Pons (tissue), 1 donor: ENCODE results near the gene MTO1.
"Not testable (repeated sequence)": the region's sequence is repeated elsewhere in the genome, so short reads cannot be mapped to it uniquely, and the experiment has no call there.

ENCODE experiments used
- DNase-seq: peaks from one replicate; pipeline ENCODE4 v3.0.0-alpha.2; 2016; ENCODE audit warnings: low spot score

Gene MTO1

DNA sequence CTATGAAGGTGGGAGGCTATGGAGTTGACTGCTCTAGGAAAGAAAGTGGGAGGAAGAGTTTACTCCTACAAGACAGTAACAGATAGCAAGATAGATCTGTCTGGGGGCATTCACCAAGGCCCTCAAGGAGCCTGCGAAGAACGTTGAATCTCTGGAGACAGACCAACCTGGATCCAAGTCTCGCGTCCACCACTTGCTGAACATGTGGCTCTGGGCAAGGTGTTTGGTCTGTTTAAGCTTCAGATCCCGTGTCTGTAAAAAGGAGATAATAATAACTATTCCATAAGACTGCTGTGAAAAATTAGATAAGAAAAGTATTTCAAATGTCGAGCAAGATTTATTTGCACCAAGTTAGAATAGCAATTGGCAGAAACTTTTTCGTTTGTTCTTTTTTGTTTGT, 67.4 kb downstream of the MTO1 start:
- DNase-seq = no peak

DNA sequence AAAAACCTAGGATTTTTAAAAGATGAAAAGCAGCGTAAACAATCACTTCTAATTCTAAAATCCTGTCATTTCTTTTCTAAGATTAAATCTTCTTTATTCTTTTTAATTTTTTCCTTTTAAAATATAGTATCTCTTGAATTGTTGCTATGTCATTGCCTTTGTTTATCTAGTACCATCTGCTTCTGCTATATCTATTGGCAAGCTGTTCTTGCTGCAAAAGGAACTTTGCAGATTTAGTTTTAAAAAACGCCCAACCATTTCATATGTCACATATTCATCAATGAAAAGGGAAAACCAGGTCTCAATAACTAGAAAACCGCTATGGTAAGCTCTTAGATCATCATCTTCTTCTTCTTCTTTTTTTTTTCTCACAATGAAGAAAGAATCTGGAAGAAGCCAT, 70.8 kb downstream of the MTO1 start:
- no peak for DNase-seq

DNA sequence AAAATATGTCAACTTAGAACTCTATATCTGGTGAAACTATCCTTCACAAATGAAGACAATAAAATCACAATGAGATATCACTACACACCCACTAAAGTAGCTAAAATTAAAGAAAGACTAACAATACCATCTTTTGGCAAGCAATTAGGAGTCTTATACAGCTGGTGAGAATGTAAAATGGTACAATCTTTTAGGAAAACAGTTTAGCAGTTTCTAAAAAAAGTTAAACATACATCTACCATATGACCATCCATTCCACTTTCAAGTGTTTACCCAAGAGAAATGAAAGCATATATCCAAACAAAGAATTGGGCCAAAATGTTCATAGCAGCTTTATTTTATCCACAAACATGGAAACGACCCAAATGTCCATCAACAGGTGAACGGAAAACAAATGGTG, 73.1 kb downstream of the MTO1 start:
- no peak for DNase-seq

DNA sequence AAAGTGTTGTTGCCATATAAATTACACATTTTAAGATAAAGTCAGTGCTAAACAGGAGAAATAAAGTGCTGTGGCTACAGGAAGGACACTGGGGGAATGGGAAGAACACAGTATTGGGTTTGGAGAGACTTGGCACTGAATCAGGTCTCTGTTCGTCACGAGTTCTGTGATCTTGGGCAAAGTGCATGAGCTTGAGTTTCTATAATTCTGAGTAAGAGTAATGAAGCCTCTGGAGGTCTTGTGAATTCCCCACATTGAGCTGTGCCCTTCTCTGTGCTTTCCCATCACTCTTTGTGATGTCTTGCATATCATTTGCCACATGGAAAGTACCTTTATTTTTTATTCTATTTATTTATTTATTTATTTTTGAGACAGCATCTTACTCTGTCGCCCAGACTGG, 76.1 kb downstream of the MTO1 start:
- no peak for DNase-seq

DNA sequence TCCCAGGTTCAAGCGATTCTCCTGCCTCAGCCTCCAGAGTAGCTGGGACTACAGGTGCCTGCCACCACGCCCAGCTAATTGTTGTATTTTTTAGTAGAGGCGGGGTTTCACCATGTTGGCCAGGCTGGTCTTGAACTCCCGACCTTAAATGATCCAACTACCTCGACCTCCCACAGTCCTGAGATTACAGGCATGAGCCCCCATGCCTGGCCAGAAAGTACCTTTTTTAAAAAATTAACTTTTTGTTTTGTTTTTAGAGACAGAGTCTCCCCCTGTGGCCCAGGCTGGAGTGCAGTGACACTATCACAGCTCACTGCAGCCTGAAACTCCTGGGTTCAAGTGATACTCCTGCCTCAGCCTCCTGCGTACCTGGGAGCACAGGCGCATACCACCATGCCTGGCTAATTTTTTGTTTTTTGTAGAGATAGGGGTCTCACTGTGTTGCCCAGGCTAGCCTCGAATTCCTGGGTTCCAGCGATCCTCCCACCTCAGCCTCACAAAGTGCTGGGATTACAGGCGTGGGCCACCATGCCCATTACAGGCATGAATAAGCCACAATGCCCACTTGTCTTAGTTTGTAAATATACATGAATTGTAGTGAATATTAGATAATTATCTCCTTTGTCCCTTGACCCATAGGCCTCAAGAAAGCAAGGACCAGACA, 76.7 kb downstream of the MTO1 start:
- no peak for DNase-seq

DNA sequence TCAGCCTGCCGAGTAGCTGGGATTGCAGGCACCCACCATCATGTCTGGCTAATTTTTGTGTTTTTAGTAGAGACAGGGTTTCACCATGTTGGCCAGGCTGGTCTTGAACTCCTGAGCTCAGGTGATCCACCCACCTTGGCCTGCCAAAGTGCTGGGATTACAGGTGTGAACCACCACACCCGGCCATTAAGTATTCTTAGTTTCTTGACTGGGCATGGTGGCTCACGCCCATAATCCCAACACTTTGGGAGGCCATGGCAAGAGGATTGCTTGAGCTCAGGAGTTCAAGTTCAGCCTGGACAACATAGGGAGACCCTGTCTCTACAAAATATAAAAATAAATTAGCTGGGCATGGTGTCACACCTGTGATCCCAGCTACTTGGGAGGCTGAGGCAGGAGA, 80.9 kb downstream of the MTO1 start:
- not testable (repeated sequence) for DNase-seq

DNA sequence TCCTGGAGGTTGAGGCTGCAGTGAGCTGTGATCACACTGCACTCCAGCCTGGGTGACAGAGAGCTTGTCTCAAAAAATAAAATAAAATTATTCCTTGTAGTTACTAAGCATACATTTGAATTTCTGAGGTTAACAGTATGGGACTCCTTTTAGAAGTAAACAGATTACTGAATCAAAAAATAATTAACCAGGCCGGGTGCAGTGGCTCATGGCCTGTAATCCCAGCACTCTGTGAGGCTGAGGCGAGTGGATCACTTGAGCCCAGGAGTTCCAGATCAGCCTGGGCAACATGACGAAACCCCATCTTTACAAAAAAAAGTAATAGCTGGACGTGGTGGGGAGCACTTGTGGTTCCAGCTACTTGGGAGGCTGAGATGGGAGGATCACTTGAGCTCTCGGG, 81.4 kb downstream of the MTO1 start:
- DNase-seq = no peak

DNA sequence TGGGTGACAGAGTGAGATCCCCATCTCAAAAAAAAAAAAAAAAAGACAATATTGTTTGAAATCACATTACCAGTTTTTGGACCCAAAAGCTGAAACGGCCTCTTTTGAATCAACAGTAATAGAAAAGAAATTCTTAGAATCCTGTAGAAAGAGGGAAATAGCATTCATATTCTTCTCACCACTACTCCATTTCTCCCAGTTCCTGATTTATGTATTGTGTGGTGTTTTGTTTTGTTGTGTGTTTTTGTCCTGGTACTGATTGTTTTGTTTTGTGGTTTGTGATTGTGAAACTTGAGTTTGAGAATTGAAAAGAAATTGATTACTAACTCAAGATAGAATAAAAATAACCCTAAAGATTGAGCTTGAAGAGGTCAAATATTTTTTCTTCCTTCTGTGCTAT, 85.5 kb downstream of the MTO1 start:
- no peak for DNase-seq

DNA sequence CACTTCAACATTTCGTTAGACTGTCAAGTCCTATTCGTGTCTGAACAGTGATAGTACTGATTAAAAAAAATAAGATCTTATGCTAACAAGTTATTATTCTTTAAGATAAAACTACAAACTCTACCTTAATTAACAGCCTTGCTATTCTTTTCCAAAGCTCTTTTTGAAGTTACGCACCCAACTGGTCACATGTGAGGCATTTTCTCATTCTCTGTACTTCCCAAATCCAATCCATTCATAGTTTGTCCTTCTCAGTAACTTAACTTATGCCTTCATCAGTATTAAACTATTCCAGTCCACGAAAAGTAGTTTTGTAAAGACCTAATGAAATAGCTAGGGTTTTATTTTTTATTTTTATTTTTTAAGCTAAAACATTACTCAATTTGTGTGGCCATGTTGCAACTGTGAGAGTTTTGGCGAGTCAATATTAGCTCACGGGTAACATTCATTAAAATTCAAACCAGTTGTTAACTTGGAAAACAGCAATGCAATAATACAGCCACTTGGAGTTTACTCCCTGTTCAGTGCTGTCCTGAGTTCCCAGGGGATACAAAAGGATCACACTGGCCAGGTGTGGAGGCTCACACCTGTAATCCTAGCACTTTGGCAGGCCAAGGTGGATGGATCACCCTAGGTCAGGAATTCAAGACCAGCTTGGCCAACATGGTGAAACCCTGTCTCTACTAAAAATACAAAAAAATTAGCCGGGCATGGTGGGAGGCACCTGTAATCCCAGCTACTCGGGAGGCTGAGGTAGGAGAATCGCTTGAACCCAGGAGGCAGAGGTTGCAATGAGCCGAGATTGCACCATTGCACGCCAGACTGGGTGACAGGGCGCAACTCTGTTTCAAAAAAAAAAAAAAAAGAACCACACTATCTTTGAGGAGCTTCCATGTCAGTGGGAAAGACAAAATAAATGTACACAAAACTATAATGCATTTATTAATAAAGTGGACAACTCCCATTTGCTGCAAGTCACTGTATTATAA, 87.2 kb downstream of the MTO1 start:
- DNase-seq = no peak

DNA sequence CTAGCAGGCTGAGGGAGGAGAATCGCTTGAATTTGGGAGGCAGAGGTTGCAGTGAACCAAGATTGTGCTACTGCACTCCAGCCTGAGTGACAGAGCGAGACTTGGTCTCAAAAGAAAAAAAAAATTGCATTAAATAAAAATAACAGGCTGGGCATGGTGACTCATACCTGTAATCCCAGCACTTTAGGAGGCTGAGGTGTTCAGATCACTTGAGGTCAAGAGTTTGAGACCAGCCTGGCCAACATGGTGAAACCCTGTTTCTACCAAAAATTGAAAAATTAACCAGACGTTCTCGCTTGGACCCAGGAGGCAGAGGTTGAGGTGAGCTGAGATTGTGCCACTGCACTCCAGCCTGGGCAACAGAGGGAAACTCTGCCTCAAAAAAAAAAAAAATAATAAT, 89.6 kb downstream of the MTO1 start:
- DNase-seq = not testable (repeated sequence)

DNA sequence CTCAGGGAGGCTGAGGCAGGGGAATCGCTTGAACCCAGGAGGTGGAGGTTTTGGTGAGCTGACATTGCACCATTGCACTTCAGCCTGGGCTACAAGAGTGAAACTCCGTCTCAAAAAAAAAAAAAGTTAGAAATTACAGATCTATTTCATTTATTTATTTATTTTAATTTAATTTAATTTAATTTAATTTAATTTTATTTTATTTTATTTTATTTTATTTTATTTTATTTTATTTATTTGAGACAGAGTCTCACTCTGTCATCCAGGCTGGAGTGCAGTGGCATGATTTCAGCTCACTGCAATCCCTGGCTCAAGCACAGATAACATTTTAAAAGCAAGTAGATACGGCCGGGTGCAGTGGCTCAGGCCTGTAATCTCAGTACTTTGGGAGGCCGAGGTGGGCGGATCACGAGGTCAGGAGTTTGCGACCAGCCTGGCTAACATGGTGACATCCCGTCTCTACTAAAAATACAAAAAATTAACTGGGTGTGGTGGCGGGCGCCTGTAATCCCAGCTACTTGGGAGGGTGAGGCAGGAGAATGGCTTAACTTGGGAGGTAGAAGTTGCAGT, 93.9 kb downstream of the MTO1 start:
- not testable (repeated sequence) for DNase-seq

DNA sequence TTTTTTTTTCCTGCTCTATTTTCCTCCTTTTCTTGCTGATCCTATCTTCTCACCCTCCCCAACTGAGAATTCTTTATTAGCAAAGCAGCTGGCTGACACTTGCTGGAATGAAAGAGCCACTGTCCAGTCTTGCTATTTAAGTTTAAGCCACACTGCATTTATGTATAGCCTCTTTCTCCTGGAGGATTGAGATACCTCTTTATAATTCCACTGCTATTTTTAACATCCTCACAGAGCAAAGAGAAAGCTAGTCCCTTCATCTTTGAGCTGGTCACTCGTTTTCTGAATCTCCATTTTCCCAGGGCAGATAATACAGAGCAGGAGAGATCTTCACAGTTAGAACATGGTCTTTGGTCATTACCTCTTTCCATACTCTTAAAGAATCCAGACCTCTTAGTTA, 95.3 kb downstream of the MTO1 start:
- peak; percentile 91 for DNase-seq
